ENCODE measurements around the gene TNFRSF19.

TNFRSF19 gene

DNA sequence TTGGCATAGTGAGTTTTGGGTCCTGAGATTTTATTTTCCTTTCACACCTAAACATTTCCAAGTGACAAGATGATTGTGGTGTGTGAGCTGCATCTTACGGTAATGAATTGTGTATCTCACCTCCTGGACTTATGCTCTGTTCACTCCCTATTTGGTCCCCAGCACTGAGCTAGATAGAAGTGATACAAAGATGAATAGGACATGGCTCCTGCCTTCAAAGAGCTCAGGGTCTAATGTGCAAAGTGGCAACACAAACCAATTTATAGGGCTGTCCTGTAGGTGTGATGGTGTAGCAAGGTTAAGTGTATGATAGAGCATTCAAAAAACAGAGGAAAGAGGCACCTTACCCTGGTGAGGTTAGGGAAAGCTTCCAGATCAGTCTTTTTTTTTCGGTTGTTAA, 17.6 kb upstream of the TNFRSF19 start:
- no peaks in the 10 kb centered on the region for H3K4me1 Mint-ChIP-seq
- H3K4me3 Mint-ChIP-seq = no peak overlapping the region
- no peaks in the 10 kb centered on the region for H3K27me3 Mint-ChIP-seq (ENCODE audit: low read depth)
- no peaks in the 10 kb centered on the region for H3K36me3 Mint-ChIP-seq (ENCODE audit: low read depth)
- H3K27ac Mint-ChIP-seq = no peak overlapping the region
- TF ChIP-seq, protein P1, sequence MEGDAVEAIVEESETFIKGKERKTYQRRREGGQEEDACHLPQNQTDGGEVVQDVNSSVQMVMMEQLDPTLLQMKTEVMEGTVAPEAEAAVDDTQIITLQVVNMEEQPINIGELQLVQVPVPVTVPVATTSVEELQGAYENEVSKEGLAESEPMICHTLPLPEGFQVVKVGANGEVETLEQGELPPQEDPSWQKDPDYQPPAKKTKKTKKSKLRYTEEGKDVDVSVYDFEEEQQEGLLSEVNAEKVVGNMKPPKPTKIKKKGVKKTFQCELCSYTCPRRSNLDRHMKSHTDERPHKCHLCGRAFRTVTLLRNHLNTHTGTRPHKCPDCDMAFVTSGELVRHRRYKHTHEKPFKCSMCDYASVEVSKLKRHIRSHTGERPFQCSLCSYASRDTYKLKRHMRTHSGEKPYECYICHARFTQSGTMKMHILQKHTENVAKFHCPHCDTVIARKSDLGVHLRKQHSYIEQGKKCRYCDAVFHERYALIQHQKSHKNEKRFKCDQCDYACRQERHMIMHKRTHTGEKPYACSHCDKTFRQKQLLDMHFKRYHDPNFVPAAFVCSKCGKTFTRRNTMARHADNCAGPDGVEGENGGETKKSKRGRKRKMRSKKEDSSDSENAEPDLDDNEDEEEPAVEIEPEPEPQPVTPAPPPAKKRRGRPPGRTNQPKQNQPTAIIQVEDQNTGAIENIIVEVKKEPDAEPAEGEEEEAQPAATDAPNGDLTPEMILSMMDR (IDR thresholded peaks at IDR 0.05; ENCODE audit: unreplicated experiment in 3 of 3) = no peak
- H3K9me3 Mint-ChIP-seq = no peaks in the 10 kb centered on the region

DNA sequence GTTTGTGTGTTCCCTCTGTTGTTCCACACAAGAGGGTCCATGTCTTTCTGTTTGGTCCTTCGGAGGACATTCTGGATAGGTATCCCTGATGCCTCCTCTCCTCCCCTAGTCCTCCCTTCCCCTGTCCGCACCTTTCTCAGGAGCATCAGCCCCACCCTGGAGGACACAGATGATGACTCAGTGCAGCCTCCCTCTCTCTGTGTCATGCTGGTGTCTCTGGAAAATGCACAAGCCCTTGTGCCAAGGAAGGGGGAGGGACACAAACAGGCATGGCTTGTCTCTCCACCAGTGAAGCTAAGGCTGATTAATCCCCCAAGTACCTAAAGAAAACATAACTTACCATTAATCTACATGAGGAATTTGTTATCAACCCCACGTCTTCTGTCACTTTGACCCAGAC, 16.2 kb upstream of the TNFRSF19 start:
- H3K36me3 Mint-ChIP-seq (ENCODE audit: low read depth) = no peaks in the 10 kb centered on the region
- H3K27me3 Mint-ChIP-seq (ENCODE audit: low read depth) = no peaks in the 10 kb centered on the region
- H3K9me3 Mint-ChIP-seq = no peaks in the 10 kb centered on the region
- H3K4me1 Mint-ChIP-seq = no peaks in the 10 kb centered on the region
- no peak overlapping the region for H3K27ac Mint-ChIP-seq
- TF ChIP-seq, protein P1 (IDR thresholded peaks at IDR 0.05; ENCODE audit: unreplicated experiment in 3 of 3) = no peak
- no peak overlapping the region for H3K4me3 Mint-ChIP-seq

DNA sequence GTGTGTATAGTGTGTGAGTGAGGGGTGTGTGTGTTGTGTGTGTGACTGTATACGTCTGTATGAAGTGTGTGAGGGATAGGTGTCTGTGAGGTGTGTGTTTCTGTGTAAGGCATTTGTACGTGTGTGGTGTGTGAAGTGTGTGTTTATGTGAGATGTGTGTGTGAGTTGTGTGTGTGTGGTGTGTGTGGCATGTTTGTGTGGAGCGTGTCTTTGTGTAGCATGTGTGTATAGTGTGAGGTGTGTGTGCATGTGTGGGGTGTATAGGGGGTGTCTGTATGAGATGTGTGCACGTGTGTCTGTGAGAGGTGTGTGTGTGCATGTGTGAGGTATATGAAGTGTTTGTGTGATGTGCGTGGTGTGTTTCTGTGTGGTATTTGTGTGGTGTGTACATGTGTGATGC, 13.2 kb upstream of the TNFRSF19 start:
- Mint-ChIP-seq H3K9me3 (no peaks in the 10 kb centered on the region), H3K27ac (no peak overlapping the region), H3K36me3 (ENCODE audit: low read depth) (no peaks in the 10 kb centered on the region), H3K4me1 (no peaks in the 10 kb centered on the region), H3K4me3 (no peak overlapping the region), H3K27me3 (ENCODE audit: low read depth) (no peaks in the 10 kb centered on the region)
- TF ChIP-seq, protein P1 (IDR thresholded peaks at IDR 0.05; ENCODE audit: unreplicated experiment in 3 of 3) = no peak

DNA sequence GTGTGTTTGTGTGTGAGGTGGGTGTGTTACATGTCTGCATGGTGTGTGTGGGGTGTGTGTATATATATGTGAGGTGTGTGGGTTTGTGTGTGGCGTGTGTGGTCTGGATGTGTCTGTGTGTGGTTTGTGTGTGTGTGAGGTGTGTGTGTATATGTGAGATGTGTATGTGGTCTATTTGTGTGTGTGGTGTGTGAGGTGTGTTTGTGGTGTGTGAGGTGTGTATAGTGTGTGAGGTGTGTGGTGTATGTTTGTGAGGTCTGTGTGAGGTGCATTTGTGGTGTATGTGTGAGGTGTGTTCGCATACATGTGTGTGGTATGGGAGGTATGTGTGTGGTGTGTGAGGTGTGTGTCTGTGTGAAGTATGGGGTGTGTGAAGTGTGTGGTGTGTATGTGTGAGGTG, 12.5 kb upstream of the TNFRSF19 start:
- Mint-ChIP-seq H3K4me1 (no peaks in the 10 kb centered on the region), H3K36me3 (ENCODE audit: low read depth) (no peaks in the 10 kb centered on the region), H3K4me3 (no peak overlapping the region), H3K27ac (no peak overlapping the region), H3K27me3 (ENCODE audit: low read depth) (no peaks in the 10 kb centered on the region), H3K9me3 (no peaks in the 10 kb centered on the region)
- TF ChIP-seq, protein P1 (IDR thresholded peaks at IDR 0.05; ENCODE audit: unreplicated experiment in 3 of 3) = no peak

DNA sequence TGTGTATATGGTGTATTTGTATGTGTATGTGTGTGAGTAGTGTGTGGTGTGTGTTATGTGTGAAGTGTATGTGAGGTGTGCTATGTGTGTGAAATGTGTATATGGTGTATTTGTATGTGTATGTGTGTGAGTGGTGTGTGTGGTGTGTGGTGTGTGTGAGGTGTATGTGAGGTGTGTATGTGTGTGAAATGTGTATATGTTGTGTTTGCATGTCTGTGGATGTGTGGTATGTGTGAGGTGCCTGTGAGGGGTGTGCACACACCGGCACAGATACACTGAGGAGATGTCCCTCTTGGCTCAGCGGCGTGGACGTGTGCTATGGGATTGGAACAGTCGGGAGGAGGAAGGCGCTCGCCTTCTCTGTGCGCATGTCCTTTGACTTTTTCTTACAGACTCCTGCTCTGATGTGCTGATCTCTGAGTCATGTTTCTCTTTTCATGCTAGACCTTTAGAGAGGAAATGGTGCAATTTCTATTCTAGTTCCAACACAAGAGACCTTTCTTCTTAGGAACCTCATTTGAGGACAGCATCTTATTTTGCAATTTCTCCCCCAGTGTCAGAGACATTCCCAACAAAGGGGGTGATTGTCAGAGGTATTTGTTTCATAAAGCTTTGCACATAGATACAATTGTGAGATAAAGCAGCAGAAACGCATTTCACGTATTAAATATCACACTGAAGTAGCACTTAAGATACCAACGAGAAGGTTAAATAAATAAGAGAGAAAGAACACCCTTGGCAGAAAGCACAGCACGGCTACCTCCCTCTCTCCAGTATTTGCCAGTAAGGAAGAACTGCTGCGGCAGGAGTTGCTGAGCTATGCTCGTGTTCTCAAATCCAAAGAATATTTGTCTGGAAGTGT, 11.3 kb upstream of the TNFRSF19 start:
- Mint-ChIP-seq H3K4me3 (no peak overlapping the region), H3K4me1 (no peaks in the 10 kb centered on the region), H3K27me3 (ENCODE audit: low read depth) (no peaks in the 10 kb centered on the region), H3K27ac (no peak overlapping the region), H3K9me3 (no peaks in the 10 kb centered on the region), H3K36me3 (ENCODE audit: low read depth) (no peaks in the 10 kb centered on the region)
- TF ChIP-seq, protein P1 (IDR thresholded peaks at IDR 0.05; ENCODE audit: unreplicated experiment in 3 of 3) = no peak

DNA sequence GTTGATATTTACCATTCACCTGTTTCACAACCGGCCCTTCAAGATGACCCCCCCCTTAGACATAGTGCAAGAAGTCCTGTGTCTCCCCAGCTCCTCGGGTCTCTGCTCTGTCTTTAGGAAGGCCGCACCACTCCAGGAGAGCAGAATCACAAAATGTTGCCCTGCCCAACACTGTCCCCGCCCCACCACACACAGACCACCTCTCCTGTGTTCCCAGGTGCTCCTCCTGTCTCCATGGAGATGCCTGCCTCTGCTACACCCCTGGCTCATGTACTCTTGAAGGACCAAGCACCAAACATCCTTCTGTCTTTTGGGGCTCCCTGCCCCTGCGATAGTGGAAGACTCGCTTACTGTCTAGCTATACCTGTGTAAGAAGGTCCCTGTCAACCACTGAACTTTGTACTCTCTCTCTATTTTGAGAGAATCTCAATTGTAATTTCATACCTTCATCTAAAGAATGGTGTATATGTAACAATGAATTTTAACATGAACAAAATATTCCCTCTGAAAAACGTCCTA, 9.6 kb upstream of the TNFRSF19 start:
- Mint-ChIP-seq H3K36me3 (ENCODE audit: low read depth) (no peaks in the 10 kb centered on the region), H3K4me3 (no peak overlapping the region), H3K9me3 (no peaks in the 10 kb centered on the region), H3K27ac (no peak overlapping the region), H3K4me1 (no peaks in the 10 kb centered on the region), H3K27me3 (ENCODE audit: low read depth) (no peaks in the 10 kb centered on the region)
- TF ChIP-seq, protein P1 (IDR thresholded peaks at IDR 0.05; ENCODE audit: unreplicated experiment in 3 of 3) = no peak
